ENCODE data around the gene CDPF1.

Gene CDPF1

GRCh38 chr22:46250035-46250782, at the start of gene CDPF1:
Gene CDPF1, minus strand, starts transcription at chr22:46250293. Its CDS starts 2,009 bp downstream, at chr22:46248284.
- peak; percentile 91 for DNase-seq

- DNase-seq = no peak
Observed at GRCh38 chr22:46299101-46299500, 49.0 kb upstream of the CDPF1 start.

GRCh38 chr22:46297151-46297812, 47.2 kb upstream of the CDPF1 start:
- DNase-seq = peak; percentile 72

- peak; percentile 99 for DNase-seq
Observed at GRCh38 chr22:46296257-46297150, 46.4 kb upstream of the CDPF1 start, which contains the start of gene GTSE1. Gene GTSE1, plus strand, starts transcription at chr22:46296870. Its CDS starts 531 bp downstream, at chr22:46297401.

GRCh38 chr22:46295277-46295971, 45.3 kb upstream of the CDPF1 start:
- no peak for DNase-seq

GRCh38 chr22:46294784-46295183, 44.7 kb upstream of the CDPF1 start:
- no peak for DNase-seq

GRCh38 chr22:46293577-46294260, 43.6 kb upstream of the CDPF1 start:
- peak; percentile 69 for DNase-seq

GRCh38 chr22:46292732-46293131, 42.6 kb upstream of the CDPF1 start:
- no peak for DNase-seq

- no peak for DNase-seq
Observed at GRCh38 chr22:46292173-46292572, 42.1 kb upstream of the CDPF1 start.

GRCh38 chr22:46290843-46291785, 41.0 kb upstream of the CDPF1 start:
- DNase-seq = no peak

GRCh38 chr22:46290121-46290842, 40.2 kb upstream of the CDPF1 start:
- DNase-seq = no peak

- DNase-seq = no peak
Observed at GRCh38 chr22:46289244-46289891, 39.3 kb upstream of the CDPF1 start.

- DNase-seq = no peak
Observed at GRCh38 chr22:46288846-46289243, 38.8 kb upstream of the CDPF1 start.

GRCh38 chr22:46287873-46288751, 38.0 kb upstream of the CDPF1 start:
- DNase-seq = no peak

GRCh38 chr22:46286941-46287872, 37.1 kb upstream of the CDPF1 start:
- DNase-seq = no peak

- no peak for DNase-seq
Observed at GRCh38 chr22:46286006-46286405, 35.9 kb upstream of the CDPF1 start.
